SK-MEL-5 (cell line): Measurements from ENCODE around the gene PCNT. TPM values are rescaled to one million over a fixed set of nuclear protein-coding genes. Genes with fewer than 3 reads are reported as not detected.
"Not testable (repeated sequence)": the region's sequence is repeated elsewhere in the genome, so short reads cannot be mapped to it uniquely, and the experiment has no call there.

Source experiments
- DNase-seq: peaks from one replicate; pipeline ENCODE4 v3.0.0-alpha.2; 2016; ENCODE audit warnings: low read depth, low spot score
- in situ Hi-C: cut with HindIII; loops from 2 replicates; pipeline ENCODE4 v1.10.0; 2016; ENCODE audit warnings: low sequenced_read_pairs, high pct_unique_total_duplicates, low pct_unique_long_range_greater_than_20kb
- total RNA-seq: library from RNA; depleted of rRNA; stranded (reverse); fragments of >200 nt; shearing (Covaris generic); gene quantifications from 2 replicates; pipeline ENCODE4 v1.2.3, GENCODE V29; 2014

PCNT gene
- total RNA-seq, 1 experiment from 2014 or later, result 8.8 TPM

- in situ Hi-C loops, result no loop called here
- no peak for DNase-seq
These were observed 62.8 kb downstream of the PCNT start for GRCh38 chr21:46386734-46387088.

- in situ Hi-C loops, result no loop called here
- no peak for DNase-seq
These were observed 64.4 kb downstream of the PCNT start for GRCh38 chr21:46388206-46388880.

- no peak for DNase-seq
- in situ Hi-C loops, result no loop called here
These were observed 64.9 kb downstream of the PCNT start for GRCh38 chr21:46388896-46389295.

GRCh38 chr21:46390603-46391545 lies 66.9 kb downstream of the PCNT start:
- in situ Hi-C loops, result no loop called here

GRCh38 chr21:46391773-46392172 lies 67.8 kb downstream of the PCNT start:
- in situ Hi-C loops, result no loop called here
- no peak for DNase-seq

More at GRCh38 chr21:46390603-46391545, 66.9 kb downstream of the PCNT start:
- no peak for DNase-seq

GRCh38 chr21:46392921-46393320 lies 69.0 kb downstream of the PCNT start:
- DNase-seq, result no peak
- in situ Hi-C loops, result no loop called here

- in situ Hi-C loops, result no loop called here
- DNase-seq, result no peak
These were observed 69.5 kb downstream of the PCNT start for GRCh38 chr21:46393451-46393940.

GRCh38 chr21:46393941-46394594 lies 70.1 kb downstream of the PCNT start:
- no peak for DNase-seq
- in situ Hi-C loops, result no loop called here

GRCh38 chr21:46394595-46395104 lies 70.7 kb downstream of the PCNT start:
- no peak for DNase-seq
- in situ Hi-C loops, result no loop called here

GRCh38 chr21:46397211-46397905 lies 73.4 kb downstream of the PCNT start:
- no peak for DNase-seq
- in situ Hi-C loops, result no loop called here

- no peak for DNase-seq
- in situ Hi-C loops, result no loop called here
These were observed 74.0 kb downstream of the PCNT start for GRCh38 chr21:46397993-46398392.

- in situ Hi-C loops, result no loop called here
- no peak for DNase-seq
These were observed 75.2 kb downstream of the PCNT start for GRCh38 chr21:46399129-46399528.

GRCh38 chr21:46399686-46400085 lies 75.7 kb downstream of the PCNT start:
- no peak for DNase-seq
- in situ Hi-C loops, result no loop called here

GRCh38 chr21:46401186-46401910 lies 77.4 kb downstream of the PCNT start:
- DNase-seq, result no peak
- in situ Hi-C loops, result no loop called here

GRCh38 chr21:46402421-46402820 lies 78.5 kb downstream of the PCNT start:
- no peak for DNase-seq
- in situ Hi-C loops, result no loop called here

- DNase-seq, in situ Hi-C loops: not testable (repeated sequence)
These were observed 79.4 kb downstream of the PCNT start for GRCh38 chr21:46403234-46403811.

GRCh38 chr21:46404306-46404705 lies 80.3 kb downstream of the PCNT start:
- DNase-seq, result no peak
- in situ Hi-C loops, result no loop called here
